SK-N-SH (cell line): ENCODE results near the gene TECR. TPM values are rescaled to one million over a fixed set of nuclear protein-coding genes. Genes with fewer than 3 reads are reported as not detected.
A peak's percentile ranks its signal among the peaks of the same experiment; 100 is the strongest.

Source experiments
- CTCF ChIA-PET: fragments of 300-600, 350-600 bp; formaldehyde crosslinking; extraction: SDS; loops from one replicate; lab custom pipeline; 2021; lab: Yijun Ruan, JAX
- POLR2A ChIA-PET: fragments of 350-600 bp; sonication (Branson Sonifier 250); formaldehyde crosslinking; extraction: SDS; loops from one replicate; lab custom pipeline; 2020; ENCODE audit warnings: antibody characterized with exemption, inconsistent platforms; lab: Yijun Ruan, JAX
- DNase-seq: peaks from one replicate; pipeline ENCODE4 v3.0.0; 2012
- H2AFZ ChIP-seq: fragments of 200-600 bp; sonication (generic); 2 replicates; pipeline ENCODE4 v1.8.1; 2016; ENCODE audit warnings: antibody characterized with exemption, mild to moderate bottlenecking, low read depth
- H3F3A ChIP-seq: fragments of 200-600 bp; sonication (generic); replicated peaks from 2 replicates; pipeline ENCODE3; 2016; ENCODE audit warnings: antibody characterized with exemption, mild to moderate bottlenecking; ENCODE audit not compliant: insufficient read depth
- H3K27ac ChIP-seq, 2 experiments: fragments of 200-500 bp in 1 of 2; fragments of 200-600 bp in 1 of 2; sonication (Bioruptor generic) in 1 of 2; sonication (generic), shearing (Covaris generic) in 1 of 2; 2 replicates each; pipeline versions ENCODE4 v1.5.1 to v1.6.1; 2014 to 2016; ENCODE audit warnings: low read depth in 2 of 2, inconsistent platforms in 1 of 2, low read length in 1 of 2, mild to moderate bottlenecking in 1 of 2, mixed read lengths in 1 of 2
- H3K27me3 ChIP-seq: fragments of 200-600 bp; sonication (generic), shearing (Covaris generic); 2 replicates; pipeline ENCODE4 v1.6.1; 2016; ENCODE audit warnings: mixed run types; ENCODE audit not compliant: insufficient read depth
- H3K36me3 ChIP-seq, 2 experiments: fragments of 200-500 bp in 1 of 2; fragments of 200-600 bp in 1 of 2; sonication (Bioruptor generic) in 1 of 2; sonication (generic) in 1 of 2; replicated peaks in 1 of 2; 2 replicates each; pipeline versions ENCODE3 to v1.5.1; 2014 to 2016; ENCODE audit warnings: low read length in 1 of 2, mild to moderate bottlenecking in 1 of 2; ENCODE audit not compliant: insufficient read depth in 2 of 2, control insufficient read depth in 1 of 2
- H3K4me1 ChIP-seq, 2 experiments: fragments of 200-500 bp in 1 of 2; fragments of 200-600 bp in 1 of 2; sonication (Bioruptor generic) in 1 of 2; sonication (generic), shearing (Covaris generic) in 1 of 2; 2 replicates each; pipeline versions ENCODE4 v1.5.1 to v1.6.1; 2014 to 2016; ENCODE audit warnings: low read depth in 1 of 2, low read length in 1 of 2, mixed run types in 1 of 2; ENCODE audit not compliant: insufficient read depth in 2 of 2, control insufficient read depth in 1 of 2
- H3K4me2 ChIP-seq: fragments of 200-600 bp; sonication (generic), shearing (Covaris generic); 2 replicates; pipeline ENCODE4 v1.6.1; 2017; ENCODE audit warnings: mixed run types
- H3K4me3 ChIP-seq, 2 experiments: fragments of 200-500 bp in 1 of 2; fragments of 200-600 bp in 1 of 2; sonication (Bioruptor generic) in 1 of 2; sonication (generic), shearing (Covaris generic) in 1 of 2; 2 replicates each; pipeline versions ENCODE4 v1.5.1 to v1.8.1; 2014 to 2016; ENCODE audit warnings: low read depth in 2 of 2, inconsistent platforms in 1 of 2, low read length in 1 of 2, mild to moderate bottlenecking in 1 of 2, mixed read lengths in 1 of 2, moderate library complexity in 1 of 2
- H3K79me2 ChIP-seq: fragments of 200-600 bp; sonication (generic); 2 replicates; pipeline ENCODE4 v1.8.1; 2017; ENCODE audit warnings: mild to moderate bottlenecking; ENCODE audit not compliant: insufficient read depth
- H3K9ac ChIP-seq: fragments of 200-600 bp; sonication (generic); 2 replicates; pipeline ENCODE4 v1.6.1; 2017; ENCODE audit warnings: mixed run types
- H3K9me2 ChIP-seq: fragments of 200-600 bp; sonication (generic); 2 replicates; pipeline ENCODE4 v1.6.1; 2017; ENCODE audit warnings: mixed run types
- H3K9me3 ChIP-seq: fragments of 200-600 bp; sonication (generic); 2 replicates; pipeline ENCODE4 v1.6.1; 2017; ENCODE audit warnings: mixed run types, mild to moderate bottlenecking, moderate library complexity
- H4K20me1 ChIP-seq: fragments of 200-600 bp; sonication (generic); 2 replicates; pipeline ENCODE4 v1.6.1; 2017; ENCODE audit warnings: mild to moderate bottlenecking, mixed run types; ENCODE audit not compliant: insufficient read depth
- EP300 ChIP-seq, 2 experiments: IDR thresholded peaks; 2 replicates each; pipeline versions ENCODE4 v1.4.0 to v1.6.1; 2012; ENCODE audit warnings: borderline replicate concordance in 1 of 2, low read depth in 1 of 2, low read length in 1 of 2
- FOSL2 ChIP-seq: IDR thresholded peaks from 2 replicates; pipeline ENCODE4 v1.4.0; 2012; ENCODE audit warnings: low read depth, mild to moderate bottlenecking, moderate library complexity, borderline replicate concordance
- FOXJ3 ChIP-seq: sonication (generic); formaldehyde crosslinking; IDR thresholded peaks from 2 replicates; pipeline ENCODE4 v1.5.1; 2020; ENCODE audit warnings: mild to moderate bottlenecking, missing genetic modification reagents
- GABPA ChIP-seq: IDR thresholded peaks from 2 replicates; pipeline ENCODE4 v1.4.0; 2012; ENCODE audit warnings: low read depth, mild to moderate bottlenecking
- GATA2 ChIP-seq: sonication (generic); formaldehyde crosslinking; IDR thresholded peaks from 2 replicates; pipeline ENCODE4 v1.5.0; 2020; ENCODE audit warnings: mild to moderate bottlenecking, missing genetic modification reagents
- IRF3 ChIP-seq: fragments of 150-350 bp; IDR thresholded peaks from 2 replicates; pipeline ENCODE4 v1.6.1; 2016; ENCODE audit warnings: mild to moderate bottlenecking, low read depth, low read length
- MEF2A ChIP-seq: IDR thresholded peaks from 2 replicates; pipeline ENCODE4 v1.4.0; 2012; ENCODE audit warnings: low read depth, borderline replicate concordance
- MXI1 ChIP-seq: IDR thresholded peaks from 2 replicates; pipeline ENCODE4 v1.6.1; 2012; ENCODE audit warnings: mild to moderate bottlenecking, low read depth, low read length, improper control_type of control experiment
- NRF1 ChIP-seq: IDR thresholded peaks from 2 replicates; pipeline ENCODE4 v1.6.1; 2012; ENCODE audit warnings: low read depth, mild to moderate bottlenecking, low read length
- RAD21 ChIP-seq: IDR thresholded peaks from 2 replicates; pipeline ENCODE4 v1.6.1; 2012; ENCODE audit warnings: mild to moderate bottlenecking, low read length
- RCOR1 ChIP-seq: fragments of 150-350 bp; IDR thresholded peaks from 2 replicates; pipeline ENCODE4 v1.6.1; 2017; ENCODE audit warnings: antibody characterized with exemption, low read length
- RFX5 ChIP-seq: IDR thresholded peaks from 2 replicates; pipeline ENCODE4 v1.6.1; 2012; ENCODE audit warnings: mild to moderate bottlenecking, improper control_type of control experiment, low read length
- RXRA ChIP-seq: IDR thresholded peaks from 2 replicates; pipeline ENCODE4 v1.4.0; 2012; ENCODE audit warnings: low read depth, mild to moderate bottlenecking, borderline replicate concordance
- SIN3A ChIP-seq: IDR thresholded peaks from 2 replicates; pipeline ENCODE4 v1.6.1; 2012; ENCODE audit warnings: low read depth, mild to moderate bottlenecking, low read length, moderate library complexity, borderline replicate concordance
- TAF1 ChIP-seq: IDR thresholded peaks from 2 replicates; pipeline ENCODE4 v1.6.1; 2012; ENCODE audit warnings: low read depth, mild to moderate bottlenecking, low read length, moderate library complexity, borderline replicate concordance
- TCF12 ChIP-seq: IDR thresholded peaks from 2 replicates; pipeline ENCODE4 v1.4.0; 2012
- YY1 ChIP-seq: IDR thresholded peaks from 2 replicates; pipeline ENCODE4 v1.4.0; 2012; ENCODE audit warnings: low read depth, mild to moderate bottlenecking
- ZBTB33 ChIP-seq: IDR thresholded peaks from 2 replicates; pipeline ENCODE4 v1.4.0; 2012; ENCODE audit warnings: low read depth, borderline replicate concordance
- WGBS: methylation state at CpG from one replicate; pipeline ENCODE4 v1.1.6; 2017; ENCODE audit warnings: low lambda C conversion rate; 5-methylcytosine and 5-hydroxymethylcytosine counted together
- polyA plus RNA-seq, 3 experiments: library from polyadenylated mRNA; depleted of rRNA; stranded (reverse); fragments of >200 nt; gene quantifications; 2 replicates each; pipeline ENCODE4 v1.2.3, GENCODE V29; 2012
- TF ChIP-seq, protein P1 (sequence below): IDR thresholded peaks from 2 replicates; pipeline ENCODE4 v1.4.0; 2012; ENCODE audit warnings: low read depth, borderline replicate concordance
- TF ChIP-seq, protein P2 (sequence below): IDR thresholded peaks from 2 replicates; pipeline ENCODE4; 2012
- TF ChIP-seq, protein P3 (sequence below): fragments of 150-350 bp; IDR thresholded peaks from 2 replicates; pipeline ENCODE4 v1.6.1; 2017; ENCODE audit warnings: antibody characterized with exemption, low read length, low read depth, borderline replicate concordance

TECR gene
- polyA plus RNA-seq, 1 of the 3 experiments (the other 2 are of a cell fraction), result 110 TPM

- ChIA-PET POLR2A (no interaction called here), CTCF (interaction anchor here (1.0 to 3.9 kb wide), 4 partner anchors 11 to 23 kb away, joined by 3 to 45 read pairs (median 4); no protein-coding TSS in a partner anchor)
- H3K27ac ChIP-seq, result no peak overlapping the region
- H3K9me2 ChIP-seq, result no peaks in the 10 kb centered on the region
- peaks cover 20% of the 10 kb centered on the region for H4K20me1 ChIP-seq
- no peak overlapping the region for H2AFZ ChIP-seq
- H3K36me3 ChIP-seq, result peaks cover 3 to 4% of the 10 kb centered on the region in 2 experiments
- peak overlapping the region; percentile 94 for H3K4me2 ChIP-seq
- H3K79me2 ChIP-seq, result peaks cover 48% of the 10 kb centered on the region
- H3K9ac ChIP-seq, result peak overlapping the region; percentile 74; the same call in 1 of the 2 replicates
- 97% methylated on average over 4 of the region's 4 CpGs for WGBS
- H3K27me3 ChIP-seq, result no peaks in the 10 kb centered on the region
- no peak for DNase-seq
- peaks cover 4 to 25% of the 10 kb centered on the region in 2 experiments; a peak in 2 of 4 replicates for H3K4me1 ChIP-seq
- no peak for TF ChIP-seq NRF1
- TF ChIP-seq SIN3A, result no peak
- no peak for TF ChIP-seq ZBTB33
- no peak for TF ChIP-seq RCOR1
- TF ChIP-seq MXI1, result no peak
- no peak for TF ChIP-seq YY1
- TF ChIP-seq MEF2A, result no peak
- H3K4me3 ChIP-seq, result peak overlapping the region; percentile 65 to 93
- H3K9me3 ChIP-seq, result no peaks in the 10 kb centered on the region
- no peaks in the 10 kb centered on the region for H3F3A ChIP-seq
Measured at GRCh38 chr19:14494411-14494810, 35.0 kb upstream of the TECR start.

DNA sequence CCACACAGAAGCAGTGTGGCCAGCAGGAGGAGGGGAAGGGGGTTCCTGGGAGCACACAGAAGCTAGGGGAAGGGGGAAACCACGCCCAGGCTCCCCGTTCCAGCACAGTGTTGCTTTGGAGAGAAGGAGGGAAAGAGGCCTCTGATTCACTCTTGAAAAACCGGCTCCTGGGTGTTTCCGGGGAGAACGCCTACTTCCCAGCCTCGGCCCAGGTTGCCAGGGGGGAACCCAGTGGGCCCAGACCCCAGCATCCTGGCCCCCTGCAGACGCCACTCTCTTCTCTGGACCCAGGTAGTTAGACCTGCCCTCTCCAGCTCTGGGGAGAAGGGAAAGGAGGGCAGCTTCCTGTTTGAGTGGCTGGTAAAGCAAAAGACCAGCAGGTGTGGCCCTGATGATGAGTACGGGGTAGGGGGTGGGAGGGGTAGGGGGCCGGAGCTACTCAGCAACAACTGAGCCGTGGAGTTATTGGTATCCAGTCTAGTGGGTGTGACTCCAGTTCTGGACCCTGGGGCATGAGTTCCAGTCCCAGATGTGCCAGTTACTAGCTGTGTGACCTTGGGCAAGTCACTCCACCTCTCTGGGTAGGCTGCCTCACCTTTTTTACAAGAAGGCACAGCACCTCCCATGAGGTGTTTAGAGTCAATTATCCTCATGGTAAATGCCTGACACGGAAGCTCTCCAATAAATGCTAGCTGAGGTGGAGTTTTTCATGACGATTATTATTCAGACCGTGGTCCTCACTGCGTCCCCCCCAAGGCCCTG, 34.3 kb upstream of the TECR start:
- POLR2A ChIA-PET, result interaction anchor here (1.2 to 2.4 kb wide), 2 partner anchors 23 kb away, joined by 5 to 15 read pairs; partner anchors contain the start of gene DNAJB1
- TF ChIP-seq RAD21 (no peak), TAF1 (no peak), TCF12 (no peak), RCOR1 (no peak), YY1 (no peak), FOSL2 (no peak), RXRA (no peak), MEF2A (no peak), IRF3 (no peak), RFX5 (no peak), FOXJ3 (no peak), GABPA (no peak), GATA2 (CRISPR knock-in tag) (no peak), EP300 (IDR thresholded peaks at IDR 0.05; ENCODE audit: borderline replicate concordance in 1 of 2, low read depth in 1 of 2, low read length in 1 of 2) (no peak)
- TF ChIP-seq, protein P1, sequence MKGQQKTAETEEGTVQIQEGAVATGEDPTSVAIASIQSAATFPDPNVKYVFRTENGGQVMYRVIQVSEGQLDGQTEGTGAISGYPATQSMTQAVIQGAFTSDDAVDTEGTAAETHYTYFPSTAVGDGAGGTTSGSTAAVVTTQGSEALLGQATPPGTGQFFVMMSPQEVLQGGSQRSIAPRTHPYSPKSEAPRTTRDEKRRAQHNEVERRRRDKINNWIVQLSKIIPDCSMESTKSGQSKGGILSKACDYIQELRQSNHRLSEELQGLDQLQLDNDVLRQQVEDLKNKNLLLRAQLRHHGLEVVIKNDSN, result no peak
- TF ChIP-seq, protein P2, sequence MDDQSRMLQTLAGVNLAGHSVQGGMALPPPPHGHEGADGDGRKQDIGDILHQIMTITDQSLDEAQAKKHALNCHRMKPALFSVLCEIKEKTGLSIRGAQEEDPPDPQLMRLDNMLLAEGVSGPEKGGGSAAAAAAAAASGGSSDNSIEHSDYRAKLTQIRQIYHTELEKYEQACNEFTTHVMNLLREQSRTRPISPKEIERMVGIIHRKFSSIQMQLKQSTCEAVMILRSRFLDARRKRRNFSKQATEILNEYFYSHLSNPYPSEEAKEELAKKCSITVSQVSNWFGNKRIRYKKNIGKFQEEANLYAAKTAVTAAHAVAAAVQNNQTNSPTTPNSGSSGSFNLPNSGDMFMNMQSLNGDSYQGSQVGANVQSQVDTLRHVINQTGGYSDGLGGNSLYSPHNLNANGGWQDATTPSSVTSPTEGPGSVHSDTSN, result no peak
- TF ChIP-seq, protein P3, sequence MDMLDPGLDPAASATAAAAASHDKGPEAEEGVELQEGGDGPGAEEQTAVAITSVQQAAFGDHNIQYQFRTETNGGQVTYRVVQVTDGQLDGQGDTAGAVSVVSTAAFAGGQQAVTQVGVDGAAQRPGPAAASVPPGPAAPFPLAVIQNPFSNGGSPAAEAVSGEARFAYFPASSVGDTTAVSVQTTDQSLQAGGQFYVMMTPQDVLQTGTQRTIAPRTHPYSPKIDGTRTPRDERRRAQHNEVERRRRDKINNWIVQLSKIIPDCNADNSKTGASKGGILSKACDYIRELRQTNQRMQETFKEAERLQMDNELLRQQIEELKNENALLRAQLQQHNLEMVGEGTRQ, result no peak
- WGBS, result 21% methylated on average over 9 of the region's 14 CpGs
- Histone ChIP-seq H3K9ac (peak overlapping the region; percentile 74), H3K4me3 (peak overlapping the region; percentile 65 to 93), H3K27me3 (no peaks in the 10 kb centered on the region), H3K36me3 (no peaks in the 10 kb centered on the region), H2AFZ (no peak overlapping the region), H3F3A (no peaks in the 10 kb centered on the region), H3K79me2 (peaks cover 48% of the 10 kb centered on the region), H3K27ac (peak overlapping the region in 1 of 2 experiments; percentile 56; a peak in 1 of 4 replicates), H3K4me2 (peak overlapping the region; percentile 94), H3K9me3 (no peaks in the 10 kb centered on the region), H3K4me1 (peaks cover 4 to 25% of the 10 kb centered on the region in 2 experiments; a peak in 2 of 4 replicates), H4K20me1 (peaks cover 20% of the 10 kb centered on the region), H3K9me2 (no peaks in the 10 kb centered on the region)
- peak; percentile 37 for DNase-seq
- CTCF ChIA-PET, result interaction anchor here (0.8 to 3.9 kb wide), 7 partner anchors 8 to 147 kb away, joined by 3 to 45 read pairs (median 3); no protein-coding TSS in a partner anchor
